Esophagus squamous epithelium (tissue), 4 donors: Measurements from ENCODE around the gene COL9A1.

Source experiments
- POLR2A ChIP-seq, 4 donors: fragments of 450-650 bp; IDR thresholded peaks; one replicate each; pipeline ENCODE4 v1.6.1; 2017; ENCODE audit warnings: antibody characterized with exemption in 4 of 4, mild to moderate bottlenecking in 4 of 4, moderate library complexity in 3 of 4
- TF ChIP-seq, protein P1 (sequence below), 6 experiments: fragments of 450-650 bp in 4 of 6; fragments of 200-600 bp in 2 of 6; sonication (generic) in 2 of 6; IDR thresholded peaks; one replicate each; pipeline ENCODE4 v1.5.1; 2016 to 2019; ENCODE audit warnings: antibody characterized with exemption in 6 of 6, mild to moderate bottlenecking in 4 of 6, moderate library complexity in 4 of 6

DNA sequence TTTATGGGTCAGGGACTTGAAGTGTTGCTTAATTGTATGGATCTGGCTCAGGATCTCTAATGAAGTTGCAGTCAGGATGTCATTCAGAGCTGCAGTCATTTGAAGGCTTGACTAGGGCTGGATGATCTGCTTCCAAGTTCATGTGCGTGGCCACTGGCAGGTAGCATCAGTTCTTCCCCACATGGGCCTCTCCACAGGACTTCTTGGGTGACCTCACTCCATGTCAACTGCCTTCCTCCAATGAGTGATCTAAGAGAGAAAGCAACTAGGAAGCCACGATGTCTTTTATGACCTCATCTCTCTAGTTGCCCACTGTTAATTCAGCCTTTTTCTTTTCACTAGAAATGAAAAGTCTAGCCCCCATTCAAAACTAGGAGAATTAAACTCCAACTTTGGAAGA, 104.1 kb downstream of the COL9A1 start:
- TF ChIP-seq POLR2A (IDR thresholded peaks at IDR 0.05), result no peak
- TF ChIP-seq, protein P1, sequence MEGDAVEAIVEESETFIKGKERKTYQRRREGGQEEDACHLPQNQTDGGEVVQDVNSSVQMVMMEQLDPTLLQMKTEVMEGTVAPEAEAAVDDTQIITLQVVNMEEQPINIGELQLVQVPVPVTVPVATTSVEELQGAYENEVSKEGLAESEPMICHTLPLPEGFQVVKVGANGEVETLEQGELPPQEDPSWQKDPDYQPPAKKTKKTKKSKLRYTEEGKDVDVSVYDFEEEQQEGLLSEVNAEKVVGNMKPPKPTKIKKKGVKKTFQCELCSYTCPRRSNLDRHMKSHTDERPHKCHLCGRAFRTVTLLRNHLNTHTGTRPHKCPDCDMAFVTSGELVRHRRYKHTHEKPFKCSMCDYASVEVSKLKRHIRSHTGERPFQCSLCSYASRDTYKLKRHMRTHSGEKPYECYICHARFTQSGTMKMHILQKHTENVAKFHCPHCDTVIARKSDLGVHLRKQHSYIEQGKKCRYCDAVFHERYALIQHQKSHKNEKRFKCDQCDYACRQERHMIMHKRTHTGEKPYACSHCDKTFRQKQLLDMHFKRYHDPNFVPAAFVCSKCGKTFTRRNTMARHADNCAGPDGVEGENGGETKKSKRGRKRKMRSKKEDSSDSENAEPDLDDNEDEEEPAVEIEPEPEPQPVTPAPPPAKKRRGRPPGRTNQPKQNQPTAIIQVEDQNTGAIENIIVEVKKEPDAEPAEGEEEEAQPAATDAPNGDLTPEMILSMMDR (IDR thresholded peaks at IDR 0.05), result no peak
